Renal pelvis (tissue), 4 donors: Measurements from ENCODE around the gene SLC22A17. TPM values are rescaled to one million over a fixed set of nuclear protein-coding genes. Genes with fewer than 3 reads are reported as not detected.
A peak's percentile ranks its signal among the peaks of the same experiment; 100 is the strongest.
"Not testable (repeated sequence)": the region's sequence is repeated elsewhere in the genome, so short reads cannot be mapped to it uniquely, and the experiment has no call there.

Experiments used
- DNase-seq: peaks from one replicate; pipeline ENCODE4 v3.0.0-alpha.2; 2013
- polyA plus RNA-seq, 3 donors: library from polyadenylated mRNA; unstranded; fragments of 120-200 nt; gene quantifications; one replicate each; pipeline ENCODE4 v1.2.1, GENCODE V29; 2013; ENCODE audit not compliant: insufficient read length in 3 of 3

SLC22A17 gene
- polyA plus RNA-seq, 3 donors = 62.9 to 78.3 (median 69.0) TPM

- DNase-seq = no peak
These were observed 5.8 kb downstream of the SLC22A17 start for GRCh38 chr14:23346693-23347405.

- DNase-seq = no peak
These were observed 6.5 kb downstream of the SLC22A17 start for GRCh38 chr14:23345987-23346692.

- no peak for DNase-seq
These were observed 8.2 kb downstream of the SLC22A17 start for GRCh38 chr14:23344481-23344880.

- no peak for DNase-seq
These were observed 13.0 kb downstream of the SLC22A17 start for GRCh38 chr14:23339506-23340268.

GRCh38 chr14:23335623-23336022 is 17.1 kb downstream of the SLC22A17 start:
- no peak for DNase-seq

- peak; percentile 71 for DNase-seq
These were observed 24.5 kb downstream of the SLC22A17 start for GRCh38 chr14:23327947-23328744.

GRCh38 chr14:23326491-23327332 is 26.0 kb downstream of the SLC22A17 start:
- DNase-seq = no peak

- DNase-seq = not testable (repeated sequence)
These were observed 26.9 kb downstream of the SLC22A17 start for GRCh38 chr14:23325746-23326145.

- no peak for DNase-seq
These were observed 27.7 kb downstream of the SLC22A17 start for GRCh38 chr14:23324993-23325392.

- DNase-seq = no peak
These were observed 28.2 kb downstream of the SLC22A17 start for GRCh38 chr14:23324455-23324846.

GRCh38 chr14:23323838-23324454 is 28.7 kb downstream of the SLC22A17 start:
- no peak for DNase-seq

GRCh38 chr14:23322568-23323517 is 29.8 kb downstream of the SLC22A17 start:
- no peak for DNase-seq

- DNase-seq = peak; percentile 21
These were observed 30.8 kb downstream of the SLC22A17 start for GRCh38 chr14:23321572-23322547.

GRCh38 chr14:23320584-23321571 is 31.8 kb downstream of the SLC22A17 start, which contains the start of gene PABPN1:
PABPN1 (plus strand) TSS chr14:23321457; CDS start chr14:23321470, 13 bp downstream.
- DNase-seq = peak; percentile 100

GRCh38 chr14:23319746-23320583 is 32.7 kb downstream of the SLC22A17 start:
- no peak for DNase-seq

- DNase-seq = no peak
These were observed 36.4 kb downstream of the SLC22A17 start for GRCh38 chr14:23316300-23316699.
